Measurements from ENCODE around the gene GGA2. TPM values are rescaled to one million over a fixed set of nuclear protein-coding genes. Genes with fewer than 3 reads are reported as not detected.
"Not testable (repeated sequence)": the region's sequence is repeated elsewhere in the genome, so short reads cannot be mapped to it uniquely, and the experiment has no call there.

GGA2 gene
- total and polyA plus RNA-seq, 8 donors: 125 to 163 (median 142) TPM

- Histone ChIP-seq H3K27ac (no peak overlapping the region), H3K36me3 (peaks cover 0 to 14% of the 10 kb centered on the region in 2 donors), H3K4me1 (peaks cover 0 to 31% of the 10 kb centered on the region in 2 donors), H3K4me3 (no peak overlapping the region), H3K27me3 (no peaks in the 10 kb centered on the region), H3K9me3 (no peaks in the 10 kb centered on the region)
- no peak for ATAC-seq
- no peak for TF ChIP-seq CTCF (IDR thresholded peaks at IDR 0.05)
- no peak for DNase-seq
- intact Hi-C loops (cut with DNase I): no loop called here
Measured at GRCh38 chr16:23515881-23516280, 5.6 kb upstream of the GGA2 start.

- no peak for TF ChIP-seq CTCF (IDR thresholded peaks at IDR 0.05)
- ATAC-seq (no peak), DNase-seq (no peak)
- H3K36me3 ChIP-seq: peaks cover 0 to 12% of the 10 kb centered on the region in 2 donors
- peaks cover 0 to 22% of the 10 kb centered on the region in 2 donors for H3K4me1 ChIP-seq
- no peaks in the 10 kb centered on the region for H3K9me3 ChIP-seq
- no peaks in the 10 kb centered on the region for H3K27me3 ChIP-seq
- no peak overlapping the region for H3K27ac ChIP-seq
- no peak overlapping the region for H3K4me3 ChIP-seq
- intact Hi-C loops (cut with DNase I): no loop called here
Measured at GRCh38 chr16:23514381-23515152, 4.3 kb upstream of the GGA2 start.

GRCh38 chr16:23512168-23512695 lies 1.9 kb upstream of the GGA2 start:
- intact Hi-C loops (cut with DNase I): no loop called here
- TF ChIP-seq CTCF (IDR thresholded peaks at IDR 0.05): no peak
- no peaks in the 10 kb centered on the region for H3K9me3 ChIP-seq
- H3K27me3 ChIP-seq: no peaks in the 10 kb centered on the region
- peaks cover 0 to 31% of the 10 kb centered on the region in 2 donors for H3K4me1 ChIP-seq
- peaks cover 0 to 7% of the 10 kb centered on the region in 2 donors for H3K36me3 ChIP-seq
- DNase-seq (no peak), ATAC-seq (no peak)
- no peak overlapping the region for H3K27ac ChIP-seq
- H3K4me3 ChIP-seq: no peak overlapping the region

- Histone ChIP-seq H3K36me3 (peaks cover 0 to 7% of the 10 kb centered on the region in 2 donors), H3K27ac (no peak overlapping the region), H3K4me1 (peaks cover 0 to 34% of the 10 kb centered on the region in 2 donors), H3K27me3 (no peaks in the 10 kb centered on the region), H3K4me3 (no peak overlapping the region), H3K9me3 (no peaks in the 10 kb centered on the region)
- ATAC-seq (no peak), DNase-seq (no peak)
- no peak for TF ChIP-seq CTCF (IDR thresholded peaks at IDR 0.05)
- intact Hi-C loops (cut with DNase I): no loop called here
Measured at GRCh38 chr16:23511731-23512130, 1.4 kb upstream of the GGA2 start.

GRCh38 chr16:23510915-23511270 lies 599 bp upstream of the GGA2 start:
- peak overlapping the region in 1 of 2 donors; percentile 10 for H3K27ac ChIP-seq
- intact Hi-C loops (cut with DNase I); H3K27me3 ChIP-seq; ATAC-seq; DNase-seq; H3K9me3 ChIP-seq; H3K36me3 ChIP-seq: not testable (repeated sequence)
- H3K4me3 ChIP-seq: peak overlapping the region; percentile 93 to 97
- peaks cover 0 to 39% of the 10 kb centered on the region in 2 donors for H3K4me1 ChIP-seq
